Gastrocnemius medialis (tissue), 4 donors: ENCODE data around the gene GNAZ. TPM values are rescaled to one million over a fixed set of nuclear protein-coding genes. Genes with fewer than 3 reads are reported as not detected.
"Not testable (repeated sequence)": the region's sequence is repeated elsewhere in the genome, so short reads cannot be mapped to it uniquely, and the experiment has no call there.

Experiments used
- ATAC-seq, 2 donors: fragments of 150-250 bp; one replicate each; pipeline ENCODE4 v1.9.1; 2016
- DNase-seq, 2 donors: peaks; one replicate each; pipeline ENCODE4 v3.0.0-alpha.2; 2019
- H3K27ac ChIP-seq, 4 donors: fragments of 200-600 bp; sonication (generic); 1 replicate in 1 of 4; 2 replicates in 3 of 4; pipeline ENCODE4 v1.5.1; 2016 to 2018; ENCODE audit warnings: mild to moderate bottlenecking in 2 of 4, moderate library complexity in 1 of 4
- H3K27me3 ChIP-seq, 3 donors: fragments of 200-600 bp; sonication (generic) in 2 of 3; 1 replicate in 1 of 3; 2 replicates in 2 of 3; pipeline versions ENCODE4 v1.5.1 to v1.6.0; 2016 to 2019; ENCODE audit warnings: mild to moderate bottlenecking in 1 of 3, moderate library complexity in 1 of 3
- H3K36me3 ChIP-seq, 2 donors: fragments of 200-600 bp; sonication (generic) in 1 of 2; one replicate each; pipeline ENCODE4 v1.5.1; 2017 to 2018
- H3K4me1 ChIP-seq, 2 donors: fragments of 200-600 bp; sonication (generic) in 1 of 2; one replicate each; pipeline ENCODE4 v1.5.1; 2016 to 2017; ENCODE audit warnings: mild to moderate bottlenecking in 2 of 2
- H3K4me3 ChIP-seq, 4 donors: fragments of 200-600 bp; sonication (generic) in 3 of 4; 1 replicate in 1 of 4; 2 replicates in 3 of 4; pipeline ENCODE4 v1.5.1; 2016 to 2019; ENCODE audit warnings: mild to moderate bottlenecking in 2 of 4
- H3K9me3 ChIP-seq, 3 donors: fragments of 200-600 bp; sonication (generic) in 2 of 3; 1 replicate in 1 of 3; 2 replicates in 2 of 3; pipeline ENCODE4 v1.5.1; 2016 to 2019
- POLR2A ChIP-seq, 2 donors: fragments of 450-650 bp; IDR thresholded peaks; one replicate each; pipeline ENCODE4 v1.6.1; 2017; ENCODE audit warnings: antibody characterized with exemption in 2 of 2, mild to moderate bottlenecking in 2 of 2, moderate library complexity in 2 of 2
- in situ Hi-C, 4 donors: fragments of 200-750 bp; cut with MboI; loops; one replicate each; pipeline versions ENCODE4 v1.15.0 to v1.8.0; 2017; ENCODE audit warnings: low sequenced_read_pairs in 4 of 4
- intact Hi-C: fragments of 100-400 bp; cut with DNase I; formaldehyde crosslinking; loops from one replicate; pipeline ENCODE4 v1.15.1; 2023; ENCODE audit warnings: low total_unique reads
- total RNA-seq, 4 donors: library from RNA; depleted of rRNA; stranded (reverse); fragments of >200 nt; gene quantifications; one replicate each; pipeline versions ENCODE4 v1.1.0 to v1.2.3, GENCODE V29; 2016
- TF ChIP-seq, protein P1 (sequence below), 5 experiments: fragments of 450-650 bp in 3 of 5; fragments of 200-600 bp in 2 of 5; sonication (generic) in 2 of 5; IDR thresholded peaks in 4 of 5; conservative IDR thresholded peaks in 1 of 5; 1 replicate in 4 of 5; 2 replicates in 1 of 5; pipeline ENCODE4 v1.5.1; 2016 to 2019; ENCODE audit warnings: antibody characterized with exemption in 5 of 5, mild to moderate bottlenecking in 3 of 5, moderate library complexity in 3 of 5

GNAZ gene
- total RNA-seq, 4 donors from 2014 or later: 0.92 to 3.1 (median 2.6) TPM

- in situ Hi-C loops: no loop called here
- no peaks in the 10 kb centered on the region for H3K36me3 ChIP-seq
- DNase-seq: no peak
- intact Hi-C loops: no loop called here
- TF ChIP-seq, protein P1, sequence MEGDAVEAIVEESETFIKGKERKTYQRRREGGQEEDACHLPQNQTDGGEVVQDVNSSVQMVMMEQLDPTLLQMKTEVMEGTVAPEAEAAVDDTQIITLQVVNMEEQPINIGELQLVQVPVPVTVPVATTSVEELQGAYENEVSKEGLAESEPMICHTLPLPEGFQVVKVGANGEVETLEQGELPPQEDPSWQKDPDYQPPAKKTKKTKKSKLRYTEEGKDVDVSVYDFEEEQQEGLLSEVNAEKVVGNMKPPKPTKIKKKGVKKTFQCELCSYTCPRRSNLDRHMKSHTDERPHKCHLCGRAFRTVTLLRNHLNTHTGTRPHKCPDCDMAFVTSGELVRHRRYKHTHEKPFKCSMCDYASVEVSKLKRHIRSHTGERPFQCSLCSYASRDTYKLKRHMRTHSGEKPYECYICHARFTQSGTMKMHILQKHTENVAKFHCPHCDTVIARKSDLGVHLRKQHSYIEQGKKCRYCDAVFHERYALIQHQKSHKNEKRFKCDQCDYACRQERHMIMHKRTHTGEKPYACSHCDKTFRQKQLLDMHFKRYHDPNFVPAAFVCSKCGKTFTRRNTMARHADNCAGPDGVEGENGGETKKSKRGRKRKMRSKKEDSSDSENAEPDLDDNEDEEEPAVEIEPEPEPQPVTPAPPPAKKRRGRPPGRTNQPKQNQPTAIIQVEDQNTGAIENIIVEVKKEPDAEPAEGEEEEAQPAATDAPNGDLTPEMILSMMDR (IDR thresholded peaks at IDR 0.05 in 4 of 5, conservative IDR thresholded peaks at IDR 0.05 in 1 of 5): no peak
- TF ChIP-seq POLR2A (IDR thresholded peaks at IDR 0.05): no peak
- peak overlapping the region in 2 of 4 donors; percentile 9 to 43 for H3K27ac ChIP-seq
- H3K4me3 ChIP-seq: no peak overlapping the region
- peaks cover 0 to 5% (median 0%) of the 10 kb centered on the region in 3 donors for H3K27me3 ChIP-seq
- no peaks in the 10 kb centered on the region for H3K4me1 ChIP-seq
- no peak for ATAC-seq
- no peaks in the 10 kb centered on the region for H3K9me3 ChIP-seq
These were observed 23.1 kb upstream of the GNAZ start for GRCh38 chr22:23047265-23047664.

DNA sequence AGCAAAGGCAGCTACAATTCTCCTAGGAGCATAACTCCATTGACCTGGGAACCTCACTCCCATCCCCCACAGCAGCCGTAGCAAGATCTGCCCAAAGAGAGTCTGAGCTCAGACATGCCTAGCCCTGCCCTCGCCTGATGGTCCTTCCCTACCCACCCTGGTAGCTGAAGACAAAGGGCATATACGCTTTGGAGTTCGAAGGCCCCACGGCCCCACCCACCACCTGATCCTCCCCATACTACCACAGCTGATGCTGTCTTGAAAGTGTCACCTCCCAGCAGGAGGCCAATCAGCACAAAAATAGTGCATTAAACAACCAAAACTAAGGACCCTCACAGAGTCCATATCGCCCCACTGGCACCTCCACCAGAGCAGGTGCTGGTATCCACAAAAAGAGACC is 22.6 kb upstream of the GNAZ start:
- DNase-seq (no peak), ATAC-seq (no peak)
- no peaks in the 10 kb centered on the region for H3K4me1 ChIP-seq
- no peak for TF ChIP-seq POLR2A (IDR thresholded peaks at IDR 0.05)
- TF ChIP-seq, protein P1 (IDR thresholded peaks at IDR 0.05 in 4 of 5, conservative IDR thresholded peaks at IDR 0.05 in 1 of 5): no peak
- H3K27me3 ChIP-seq: peaks cover 0 to 5% (median 0%) of the 10 kb centered on the region in 3 donors
- H3K27ac ChIP-seq: peak overlapping the region in 1 of 4 donors; percentile 15
- H3K4me3 ChIP-seq: no peak overlapping the region
- no peaks in the 10 kb centered on the region for H3K36me3 ChIP-seq
- intact Hi-C loops (no loop called here), in situ Hi-C loops (no loop called here)
- no peaks in the 10 kb centered on the region for H3K9me3 ChIP-seq

GRCh38 chr22:23050546-23050945 is 19.8 kb upstream of the GNAZ start:
- DNase-seq, H3K4me3 ChIP-seq, H3K4me1 ChIP-seq, intact Hi-C loops, H3K27ac ChIP-seq, ATAC-seq, H3K27me3 ChIP-seq, in situ Hi-C loops, H3K36me3 ChIP-seq, H3K9me3 ChIP-seq: not testable (repeated sequence)

- intact Hi-C loops: no loop called here
- no peak for DNase-seq
- Histone ChIP-seq H3K36me3 (no peaks in the 10 kb centered on the region), H3K4me3 (no peak overlapping the region), H3K4me1 (no peaks in the 10 kb centered on the region), H3K9me3 (peaks cover 0 to 3% (median 0%) of the 10 kb centered on the region in 3 donors), H3K27ac (no peak overlapping the region), H3K27me3 (no peaks in the 10 kb centered on the region)
- in situ Hi-C loops: no loop called here
- TF ChIP-seq, protein P1 (IDR thresholded peaks at IDR 0.05 in 4 of 5, conservative IDR thresholded peaks at IDR 0.05 in 1 of 5): no peak
- no peak for TF ChIP-seq POLR2A (IDR thresholded peaks at IDR 0.05)
- no peak for ATAC-seq
These were observed 17.1 kb upstream of the GNAZ start for GRCh38 chr22:23053051-23053707.

DNA sequence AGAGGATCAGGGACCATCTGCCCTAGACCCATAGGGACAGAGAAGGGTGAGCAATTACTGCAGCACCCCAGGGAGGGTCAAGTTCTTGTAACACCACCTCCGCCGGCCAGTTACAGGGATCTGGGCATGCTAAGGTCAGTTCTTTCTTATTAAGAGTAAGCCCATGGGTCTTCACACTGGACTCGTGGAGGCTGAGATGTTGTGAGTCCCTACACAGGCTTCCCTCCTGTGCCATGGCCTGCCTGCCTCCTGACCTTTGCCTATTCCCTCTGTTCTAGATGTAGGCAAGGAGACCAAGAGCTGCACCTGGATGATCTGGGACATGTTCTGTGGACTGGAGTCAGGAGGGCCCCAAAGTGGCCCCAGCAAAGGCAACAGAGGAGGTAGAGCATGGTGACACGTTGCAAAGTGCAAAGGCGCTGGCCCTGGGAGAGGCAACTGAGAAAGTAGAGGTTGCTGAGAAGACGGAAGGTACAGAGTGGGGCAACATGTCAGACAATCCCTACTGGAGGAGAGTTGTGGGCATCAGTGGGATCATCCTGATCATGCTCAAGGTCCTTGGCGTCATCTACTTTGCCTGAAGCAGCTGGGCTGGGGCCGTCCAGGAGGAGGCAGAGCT is 16.3 kb upstream of the GNAZ start:
- no peak for DNase-seq

More for the DNA sequence above, 16.3 kb upstream of the GNAZ start:
- no peak overlapping the region for H3K4me3 ChIP-seq
- ATAC-seq: no peak
- H3K27me3 ChIP-seq: no peaks in the 10 kb centered on the region
- H3K36me3 ChIP-seq: no peaks in the 10 kb centered on the region
- TF ChIP-seq, protein P1 (IDR thresholded peaks at IDR 0.05 in 4 of 5, conservative IDR thresholded peaks at IDR 0.05 in 1 of 5): no peak
- no peak for TF ChIP-seq POLR2A (IDR thresholded peaks at IDR 0.05)
- peaks cover 0 to 3% (median 0%) of the 10 kb centered on the region in 3 donors for H3K9me3 ChIP-seq
- intact Hi-C loops (no loop called here), in situ Hi-C loops (no loop called here)
- H3K27ac ChIP-seq: no peak overlapping the region
- no peaks in the 10 kb centered on the region for H3K4me1 ChIP-seq
